HFFc6 (cell line): Measurements from ENCODE around the gene IFNA1. TPM values are rescaled to one million over a fixed set of nuclear protein-coding genes. Genes with fewer than 3 reads are reported as not detected.

Experiments
- DNase-seq: peaks from one replicate; pipeline ENCODE4 v3.0.0-alpha.2; 2018
- H3K27ac Mint-ChIP-seq: 2 replicates; pipeline ENCODE4 v1.8.0; 2020; ENCODE audit warnings: mild to moderate bottlenecking, mixed read lengths
- H3K27me3 Mint-ChIP-seq: 2 replicates; pipeline ENCODE4 v1.8.0; 2021; ENCODE audit warnings: mild to moderate bottlenecking, moderate library complexity, mixed read lengths; ENCODE audit not compliant: insufficient read depth
- H3K36me3 Mint-ChIP-seq: 2 replicates; pipeline ENCODE4 v1.8.0; 2021; ENCODE audit warnings: low read depth, mixed read lengths
- H3K4me1 Mint-ChIP-seq: 2 replicates; pipeline ENCODE4 v1.8.0; 2020; ENCODE audit warnings: low read depth, mixed read lengths
- H3K4me3 Mint-ChIP-seq: 2 replicates; pipeline ENCODE4 v1.8.0; 2020; ENCODE audit warnings: mild to moderate bottlenecking, moderate library complexity, mixed read lengths
- H3K9me3 Mint-ChIP-seq: 2 replicates; pipeline ENCODE4 v1.8.0; 2020; ENCODE audit warnings: mild to moderate bottlenecking, mixed read lengths
- CTCF ChIP-seq: fragments of 200-600 bp; sonication (generic); IDR thresholded peaks from 2 replicates; pipeline ENCODE4 v1.5.0; 2021; ENCODE audit warnings: antibody characterized with exemption, mild to moderate bottlenecking
- total RNA-seq, 6 experiments: library from RNA; stranded (reverse); fragmentation: NEBNext Ultra II Directional; extraction: Animal tissue kit (Norgen Biotek cat#: 25700); gene quantifications; 2 replicates in 1 of 6; 3 replicates in 5 of 6; pipeline ENCODE4 v1.2.3, GENCODE V29; 2021

The IFNA1 gene
- total RNA-seq, 6 experiments from 2014 or later: not detected

GRCh38 chr9:21465859-21466518 lies 25.8 kb downstream of the IFNA1 start:
- Mint-ChIP-seq H3K9me3 (peaks cover 14% of the 10 kb centered on the region; the same call in 1 of the 2 replicates), H3K36me3 (peaks cover 55% of the 10 kb centered on the region), H3K27me3 (no peaks in the 10 kb centered on the region; the same call in 1 of the 2 replicates), H3K4me3 (no peak overlapping the region), H3K27ac (no peak overlapping the region), H3K4me1 (peaks cover 5% of the 10 kb centered on the region)
- peak; percentile 88 for TF ChIP-seq CTCF
- peak; percentile 65 for DNase-seq

GRCh38 chr9:21470126-21470525 lies 29.9 kb downstream of the IFNA1 start:
- peaks cover 31% of the 10 kb centered on the region for H3K36me3 Mint-ChIP-seq

GRCh38 chr9:21473236-21473635 lies 33.0 kb downstream of the IFNA1 start:
- Mint-ChIP-seq H3K36me3 (peaks cover 22% of the 10 kb centered on the region), H3K9me3 (no peaks in the 10 kb centered on the region), H3K4me3 (no peak overlapping the region), H3K27ac (peak overlapping the region; percentile 55), H3K27me3 (no peaks in the 10 kb centered on the region; the same call in 1 of the 2 replicates), H3K4me1 (0 out of 2 replicates have a peak, but pooled peaks cover 6% of the 10 kb centered on the region)
- DNase-seq: peak; percentile 14
- TF ChIP-seq CTCF: peak; percentile 52

More at GRCh38 chr9:21470126-21470525, 29.9 kb downstream of the IFNA1 start:
- H3K4me3 Mint-ChIP-seq: no peak overlapping the region
- DNase-seq: no peak
- H3K27me3 Mint-ChIP-seq: no peaks in the 10 kb centered on the region; the same call in 1 of the 2 replicates
- no peak overlapping the region for H3K27ac Mint-ChIP-seq
- no peak for TF ChIP-seq CTCF
- H3K9me3 Mint-ChIP-seq: no peaks in the 10 kb centered on the region
- H3K4me1 Mint-ChIP-seq: peaks cover 11% of the 10 kb centered on the region

- H3K9me3 Mint-ChIP-seq: no peaks in the 10 kb centered on the region
- DNase-seq: no peak
- no peak overlapping the region; the same call in 1 of the 2 replicates for H3K27ac Mint-ChIP-seq
- H3K27me3 Mint-ChIP-seq: no peaks in the 10 kb centered on the region; the same call in 1 of the 2 replicates
- TF ChIP-seq CTCF: no peak
- no peak overlapping the region for H3K4me3 Mint-ChIP-seq
- H3K36me3 Mint-ChIP-seq: peaks cover 24% of the 10 kb centered on the region
- peaks cover 14% of the 10 kb centered on the region for H3K4me1 Mint-ChIP-seq
Observed at GRCh38 chr9:21477466-21477865, 37.2 kb downstream of the IFNA1 start.

- peaks cover 30% of the 10 kb centered on the region for H3K36me3 Mint-ChIP-seq
- no peaks in the 10 kb centered on the region for H3K27me3 Mint-ChIP-seq
- no peaks in the 10 kb centered on the region for H3K9me3 Mint-ChIP-seq
- no peak overlapping the region for H3K27ac Mint-ChIP-seq
- H3K4me1 Mint-ChIP-seq: peaks cover 18% of the 10 kb centered on the region
- TF ChIP-seq CTCF: no peak
- H3K4me3 Mint-ChIP-seq: no peak overlapping the region
- no peak for DNase-seq
Observed at GRCh38 chr9:21479152-21479702, 39.0 kb downstream of the IFNA1 start.
